GM04504 (cell line): ENCODE measurements around the gene KCNB1.
"Not testable (repeated sequence)": the region's sequence is repeated elsewhere in the genome, so short reads cannot be mapped to it uniquely, and the experiment has no call there.

Experiments
- DNase-seq: peaks from one replicate; pipeline ENCODE4 v3.0.0-alpha.2; 2012; ENCODE audit warnings: low read depth

KCNB1 gene

DNA sequence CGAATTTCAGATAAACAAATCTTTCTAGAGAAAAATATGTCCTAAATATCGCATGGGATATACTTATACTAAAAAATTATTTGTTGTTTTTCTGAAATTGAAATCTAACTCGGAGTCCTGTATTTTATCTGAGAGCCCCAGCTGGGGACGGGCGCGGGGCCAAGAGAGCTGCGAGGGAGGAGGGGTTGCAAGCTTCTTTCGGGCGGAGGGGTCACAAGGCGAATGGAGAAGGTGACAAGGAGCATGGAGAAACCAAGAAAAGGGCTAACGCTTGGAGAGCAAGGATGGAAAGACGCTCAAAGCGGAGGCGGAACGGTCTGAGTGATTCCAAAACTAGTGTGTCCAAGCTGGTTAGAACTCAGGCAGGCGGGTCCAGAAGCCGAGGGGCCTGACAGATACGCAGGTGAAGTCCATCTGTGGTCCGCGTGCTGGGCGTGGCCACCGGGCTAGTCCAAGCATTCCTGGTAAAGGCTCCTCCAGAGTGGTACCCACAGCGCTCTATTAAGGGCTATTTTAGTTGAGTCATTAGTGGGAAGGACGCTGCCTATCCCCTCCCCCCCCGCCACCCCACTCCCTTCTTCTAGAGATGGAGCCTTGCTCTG, 163.2 kb downstream of the KCNB1 start:
- no peak for DNase-seq

DNA sequence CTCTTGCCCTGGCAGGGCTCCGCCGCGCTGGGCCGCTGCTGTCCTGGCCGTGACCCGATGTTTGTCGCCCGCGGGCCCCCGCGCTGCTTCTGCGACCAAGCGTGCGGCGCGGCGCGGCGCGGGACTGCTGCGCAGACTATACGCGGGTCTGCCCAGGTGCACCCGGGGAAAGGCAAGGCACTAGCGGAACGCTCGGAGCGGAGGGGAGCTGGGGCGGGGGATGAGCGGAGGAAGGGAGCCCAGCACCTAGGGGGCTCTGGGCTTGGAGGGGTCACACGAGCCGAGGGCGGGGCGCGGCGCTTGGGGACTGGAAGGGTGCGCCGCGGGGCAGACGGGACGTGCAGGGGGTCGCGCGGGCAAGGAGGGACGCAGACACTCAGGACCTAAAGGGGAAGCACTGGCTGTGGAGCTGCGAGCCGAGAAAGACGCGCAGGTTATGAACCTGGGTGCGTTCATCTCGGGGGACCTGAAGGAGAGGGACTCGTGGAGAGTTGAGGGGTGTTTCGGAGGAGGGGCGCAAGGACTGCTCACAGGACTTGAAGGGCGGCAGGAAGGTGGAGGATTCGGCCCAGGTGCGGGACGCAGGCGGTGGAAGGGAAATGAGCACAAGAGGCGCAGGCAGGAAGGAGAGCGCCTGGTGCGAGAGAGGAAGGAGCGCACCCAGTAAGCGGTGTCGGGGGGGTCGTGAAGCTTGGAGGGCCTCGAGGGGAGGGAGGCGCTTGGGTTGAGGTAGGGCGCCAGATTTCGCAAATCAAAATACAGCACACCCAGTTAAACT, 163.8 kb downstream of the KCNB1 start:
- no peak for DNase-seq

DNA sequence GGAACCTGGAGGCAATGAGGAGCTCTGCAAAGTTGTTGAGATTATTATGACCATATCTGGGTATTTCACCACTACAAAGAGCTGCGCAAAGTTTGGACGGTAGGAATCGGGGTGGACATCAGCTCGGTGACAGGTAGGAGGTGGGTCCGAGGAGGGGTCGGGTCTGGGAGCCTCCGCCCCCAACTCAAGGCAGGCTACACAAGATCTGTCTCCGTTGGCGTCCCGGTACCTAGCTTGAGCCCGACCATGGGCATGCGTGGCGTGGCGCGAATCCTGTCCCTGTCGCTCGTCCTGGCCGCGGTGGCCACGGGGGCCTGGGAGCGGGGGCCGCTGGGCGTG, 164.4 kb downstream of the KCNB1 start:
- no peak for DNase-seq

DNA sequence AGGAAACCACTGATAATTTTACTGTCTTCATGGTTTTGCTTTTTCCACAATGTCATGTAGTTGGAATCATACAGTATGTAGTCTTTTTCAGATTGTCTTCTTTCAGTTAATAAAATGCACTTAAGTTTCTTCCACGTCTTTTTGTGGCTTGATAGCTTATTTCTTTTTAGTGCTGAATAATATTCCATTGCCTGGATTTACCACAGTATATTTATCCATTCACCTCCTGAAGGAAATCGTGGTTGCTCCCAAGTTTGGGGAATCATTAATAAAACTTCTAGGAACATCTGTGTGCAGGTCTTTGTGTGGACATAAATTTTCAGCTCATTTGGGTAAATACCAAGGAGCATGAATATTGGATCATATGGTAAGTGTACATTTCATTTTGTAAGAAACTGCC, 165.8 kb downstream of the KCNB1 start:
- DNase-seq = no peak

DNA sequence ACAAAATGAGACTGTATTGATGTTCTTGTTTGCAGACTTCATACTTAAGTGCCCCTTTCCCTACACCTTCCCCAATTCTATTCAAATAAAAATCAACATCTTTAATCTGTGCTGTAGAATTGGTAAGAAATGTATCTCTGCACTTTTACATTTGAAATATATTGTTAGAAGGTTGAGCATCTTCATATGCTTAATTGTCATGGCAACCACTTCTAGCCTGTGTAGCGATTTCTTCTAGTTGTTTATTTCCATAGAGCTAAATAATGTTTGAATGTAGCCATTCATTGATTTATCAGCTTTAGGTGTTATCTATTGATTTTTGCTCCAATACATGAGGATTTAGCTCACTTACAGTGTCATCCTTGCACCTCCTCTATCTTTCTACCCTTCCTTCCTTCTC, 166.9 kb downstream of the KCNB1 start:
- no peak for DNase-seq

DNA sequence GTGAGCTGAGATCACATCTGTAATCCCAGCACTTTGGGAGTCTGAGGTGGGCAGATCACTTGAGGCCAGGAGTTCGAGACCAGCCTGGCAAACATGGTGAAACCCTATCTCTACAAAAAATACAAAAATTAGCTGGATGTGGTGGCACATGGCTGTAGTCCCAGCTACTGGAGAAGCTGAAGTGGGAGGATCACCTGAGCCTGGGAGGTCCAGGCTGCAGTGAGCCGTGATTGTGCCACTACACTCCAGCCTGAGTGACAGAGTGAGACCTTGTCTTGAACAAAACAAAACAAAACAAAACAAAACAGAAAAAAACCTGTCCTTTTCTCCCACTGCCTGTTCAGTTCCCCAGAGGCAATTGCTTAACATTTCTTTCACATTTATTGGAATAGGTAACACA, 168.4 kb downstream of the KCNB1 start:
- not testable (repeated sequence) for DNase-seq
